Fibroblast of the conjunctiva (primary cell): Measurements from ENCODE around the gene SLC45A1.

ENCODE experiments used
- DNase-seq: peaks from one replicate; pipeline ENCODE4 v3.0.0-alpha.2; 2010; ENCODE audit warnings: low read depth

The SLC45A1 gene

GRCh38 chr1:8335246-8335645 lies 17.3 kb downstream of the SLC45A1 start:
- DNase-seq, result no peak

GRCh38 chr1:8337776-8338525 lies 20.0 kb downstream of the SLC45A1 start:
- DNase-seq, result no peak

GRCh38 chr1:8338526-8339202 lies 20.8 kb downstream of the SLC45A1 start:
- DNase-seq, result no peak

GRCh38 chr1:8339203-8339600 lies 21.3 kb downstream of the SLC45A1 start:
- no peak for DNase-seq

GRCh38 chr1:8340448-8340847 lies 22.5 kb downstream of the SLC45A1 start:
- no peak for DNase-seq

GRCh38 chr1:8342325-8342724 lies 24.4 kb downstream of the SLC45A1 start:
- no peak for DNase-seq

GRCh38 chr1:8343044-8343443 lies 25.1 kb downstream of the SLC45A1 start:
- no peak for DNase-seq

- DNase-seq, result peak; percentile 78
Observed at GRCh38 chr1:8343464-8344001, 25.6 kb downstream of the SLC45A1 start.

GRCh38 chr1:8344893-8345507 lies 27.1 kb downstream of the SLC45A1 start:
- no peak for DNase-seq

GRCh38 chr1:8345621-8346415 lies 27.9 kb downstream of the SLC45A1 start:
- DNase-seq, result no peak

- DNase-seq, result no peak
Observed at GRCh38 chr1:8347635-8348034, 29.7 kb downstream of the SLC45A1 start.

GRCh38 chr1:8348047-8348776 lies 30.3 kb downstream of the SLC45A1 start:
- no peak for DNase-seq

GRCh38 chr1:8348777-8349472 lies 31.0 kb downstream of the SLC45A1 start:
- peak; percentile 46 for DNase-seq

GRCh38 chr1:8349473-8349865 lies 31.6 kb downstream of the SLC45A1 start:
- no peak for DNase-seq

GRCh38 chr1:8349961-8350360 lies 32.0 kb downstream of the SLC45A1 start:
- no peak for DNase-seq

GRCh38 chr1:8350914-8351684 lies 33.2 kb downstream of the SLC45A1 start:
- DNase-seq, result no peak

GRCh38 chr1:8351693-8352470 lies 34.0 kb downstream of the SLC45A1 start:
- no peak for DNase-seq

GRCh38 chr1:8352471-8352845 lies 34.5 kb downstream of the SLC45A1 start:
- no peak for DNase-seq
